ENCODE results near the gene PARD6G.

Gene PARD6G

DNA sequence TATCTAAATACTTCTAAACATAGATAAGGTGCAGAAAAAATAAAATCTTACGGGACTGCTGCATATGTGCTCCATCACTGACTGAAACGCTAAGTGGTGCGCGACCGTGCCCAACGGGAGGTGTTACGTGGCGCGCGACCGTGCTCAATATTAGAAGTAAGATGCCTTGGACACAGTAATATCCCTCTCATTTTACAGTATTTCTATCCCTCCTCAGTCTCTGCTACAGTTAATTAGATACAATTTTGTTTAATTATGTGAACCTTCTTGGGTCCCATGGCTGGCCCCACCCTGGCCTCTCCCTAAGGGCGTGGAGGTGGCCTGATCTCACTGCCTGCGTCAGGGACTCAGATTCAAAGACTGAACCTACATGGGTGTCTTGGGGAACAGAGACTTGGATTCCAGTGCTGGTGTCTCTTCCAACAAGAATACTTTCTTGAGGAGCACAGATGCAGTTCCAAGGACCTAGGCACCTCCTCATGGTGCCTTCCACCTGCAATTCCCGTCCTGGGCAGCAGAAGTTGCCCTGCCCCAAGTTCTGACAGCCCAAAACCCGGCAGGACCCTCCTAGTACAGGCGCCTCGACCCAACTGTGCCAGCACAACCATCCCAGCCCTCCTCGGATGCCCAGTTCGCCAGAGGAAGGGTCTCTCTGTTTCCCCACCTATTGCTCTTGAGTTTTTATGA, 59.2 kb downstream of the PARD6G start:
- no peak for DNase-seq

GRCh38 chr18:80185545-80185944, 61.8 kb downstream of the PARD6G start:
- no peak for DNase-seq

- DNase-seq = no peak
These were observed 63.0 kb downstream of the PARD6G start for GRCh38 chr18:80184243-80184772.

DNA sequence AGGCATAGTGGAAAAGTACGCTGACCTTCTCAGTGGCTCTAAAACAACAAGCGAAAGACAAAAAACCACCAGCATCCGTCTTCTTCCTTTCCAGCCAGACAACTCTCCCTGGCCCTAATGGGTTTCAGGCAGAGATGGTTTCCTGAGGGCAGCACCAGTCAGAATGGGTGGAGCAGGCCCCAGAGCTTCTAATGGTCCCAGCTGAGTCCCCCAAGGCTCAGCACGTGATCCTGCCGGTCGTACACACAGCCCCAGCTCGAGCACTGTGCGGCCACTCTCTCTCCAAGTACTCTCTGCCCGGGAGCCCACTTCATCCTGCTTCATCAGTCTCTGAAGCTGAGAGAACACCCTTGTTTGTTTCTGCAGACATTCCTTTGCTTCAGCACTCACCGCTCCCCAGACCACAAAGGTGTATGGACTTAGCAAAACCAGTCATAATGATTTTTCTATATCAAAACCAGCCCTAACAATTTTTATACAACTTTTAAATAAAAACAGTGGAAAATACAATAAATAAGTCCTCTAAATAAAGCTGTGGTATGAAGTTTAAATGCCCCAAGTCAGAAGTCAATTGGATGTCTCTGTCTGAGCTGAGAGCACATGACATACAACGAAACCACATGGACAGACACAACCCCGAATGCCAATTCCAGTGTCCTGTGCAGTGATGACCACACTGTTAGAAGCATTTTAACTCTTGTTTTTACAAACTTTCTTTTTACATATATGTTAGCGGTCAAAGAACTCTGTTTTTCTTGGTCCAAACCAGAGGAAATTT, 63.9 kb downstream of the PARD6G start:
- DNase-seq = no peak

DNA sequence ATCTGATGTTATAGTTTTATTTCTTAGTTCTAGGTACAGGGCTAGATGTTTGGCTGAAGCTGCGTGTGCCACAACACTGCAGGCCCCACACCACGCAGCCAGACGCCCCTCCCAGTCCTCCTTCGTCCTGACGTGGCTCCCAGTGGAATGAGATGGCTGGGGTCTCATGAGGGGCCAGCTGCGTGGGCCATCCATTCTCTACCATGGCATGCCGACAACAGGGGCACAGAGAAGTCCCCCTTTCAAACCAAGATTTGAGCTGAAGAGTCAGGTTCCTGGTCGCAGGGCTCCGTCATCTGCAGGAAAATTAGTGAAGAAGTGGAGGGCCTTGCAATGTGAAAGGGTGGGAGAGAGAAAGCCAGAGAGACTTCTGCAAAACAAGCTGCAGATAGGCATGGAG, 64.5 kb downstream of the PARD6G start:
- DNase-seq = no peak

- DNase-seq = no peak
These were observed 65.5 kb downstream of the PARD6G start for GRCh38 chr18:80181642-80182461.

DNA sequence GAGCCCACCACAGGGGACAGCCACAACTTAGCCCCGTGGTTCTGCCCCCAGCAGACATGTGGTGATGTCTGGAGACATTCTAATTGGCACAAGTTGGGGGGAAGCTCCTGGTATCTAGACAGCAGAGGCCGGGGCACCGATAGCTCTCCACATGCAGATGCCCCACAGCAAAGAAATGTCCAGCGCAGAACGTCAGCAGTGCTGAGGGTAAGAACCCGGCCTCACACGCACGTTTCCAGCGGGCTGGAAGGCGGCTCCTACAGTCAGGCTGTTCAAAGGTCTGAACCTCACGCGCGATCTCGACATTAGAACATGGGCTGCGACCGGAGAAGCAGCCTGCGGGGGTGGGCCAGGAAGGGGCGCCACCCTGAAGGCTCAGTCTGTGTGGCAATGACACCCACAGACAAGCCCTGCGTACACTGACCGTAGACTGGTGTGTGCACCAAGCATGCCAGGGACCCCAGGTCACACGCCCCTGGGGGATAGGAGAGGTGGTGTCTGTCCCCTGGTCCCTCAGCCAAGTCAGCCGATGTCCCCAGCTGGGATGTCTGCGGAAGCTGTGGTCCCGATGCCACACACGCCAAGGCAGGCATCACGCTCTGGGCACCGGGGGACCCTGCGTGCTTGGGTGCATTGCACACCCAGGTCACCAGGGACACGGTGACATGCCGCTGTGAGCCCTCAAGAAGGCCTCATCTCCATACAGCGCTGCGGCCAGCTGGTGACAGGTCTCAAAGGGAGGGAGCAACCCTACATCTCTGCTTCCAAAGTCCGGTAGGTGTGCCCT, 66.3 kb downstream of the PARD6G start:
- DNase-seq = no peak

DNA sequence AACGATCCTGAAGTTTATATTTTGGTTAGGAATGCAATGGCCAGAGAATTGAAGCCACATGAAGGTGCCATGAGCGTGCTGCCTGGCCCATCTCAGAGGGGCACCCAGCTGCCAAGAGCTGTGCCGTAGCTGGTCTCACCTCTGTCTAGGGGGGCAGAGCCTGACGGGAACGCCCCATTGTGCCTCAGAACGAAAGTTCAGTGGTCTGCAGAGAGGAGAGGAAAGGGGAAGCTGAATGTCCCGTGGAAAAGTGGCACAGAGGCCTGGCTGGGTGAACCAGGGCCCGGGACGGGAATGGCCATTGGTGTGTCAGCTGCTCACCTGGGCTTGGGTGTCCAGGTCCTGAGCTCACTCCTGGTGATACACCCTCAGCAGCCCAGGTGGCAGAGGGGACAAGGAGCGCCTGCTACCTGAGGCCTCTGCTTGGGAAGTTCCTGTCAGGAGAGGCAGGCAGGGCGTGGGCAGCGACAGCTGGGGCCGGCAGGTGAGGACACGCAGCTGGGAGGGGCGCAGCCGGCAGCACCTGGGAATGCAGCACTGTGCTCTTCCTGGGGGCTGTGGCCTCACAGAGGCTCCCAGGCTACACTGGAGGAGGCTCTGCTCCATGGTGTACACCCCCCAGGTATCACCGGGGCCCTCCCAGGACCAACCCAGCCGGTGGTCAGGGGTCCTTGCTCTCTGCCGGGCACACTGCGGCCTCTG, 67.3 kb downstream of the PARD6G start:
- DNase-seq = no peak

DNA sequence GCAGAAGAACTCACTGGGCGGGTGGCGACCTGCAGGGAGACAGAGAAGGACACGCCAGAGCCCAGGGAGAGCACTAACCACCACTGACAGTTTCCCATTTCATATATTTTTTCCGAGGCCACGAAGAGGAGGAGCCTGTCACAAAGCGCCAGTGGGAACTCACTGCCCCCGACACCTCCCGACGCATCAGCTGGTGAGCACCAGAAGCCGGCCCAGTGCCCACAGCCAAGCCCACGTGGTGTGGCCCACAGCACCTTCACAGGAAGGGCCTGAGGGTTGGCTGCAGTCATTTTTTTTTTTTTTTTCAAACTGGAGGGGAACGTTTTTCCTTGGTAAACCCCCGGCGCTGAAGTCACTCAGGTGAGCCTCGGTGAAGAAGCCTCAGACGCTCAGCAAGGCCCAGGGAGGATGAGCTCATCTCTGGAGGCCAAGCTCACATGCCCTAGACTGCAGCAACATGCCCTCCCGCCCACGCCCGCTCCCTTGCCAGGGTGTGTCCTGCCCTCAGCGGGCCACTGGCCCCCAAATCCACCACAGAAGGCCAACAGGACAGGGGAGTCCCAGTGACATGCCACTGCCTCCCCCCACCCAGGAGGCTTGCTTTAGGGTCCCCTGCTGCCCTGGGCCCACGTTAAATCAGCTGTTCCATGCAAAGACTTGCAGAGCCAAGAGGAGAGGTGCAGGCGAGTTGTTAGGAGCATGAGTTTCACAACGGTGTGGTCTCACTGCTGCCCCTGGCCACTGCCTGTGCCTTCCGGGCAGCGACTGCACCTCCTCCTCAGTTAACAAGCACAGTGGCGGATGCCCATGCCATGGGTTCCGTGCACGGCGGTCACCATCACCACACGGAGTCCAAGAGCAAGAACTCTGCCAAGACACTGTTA, 68.1 kb downstream of the PARD6G start:
- peak; percentile 31 for DNase-seq

DNA sequence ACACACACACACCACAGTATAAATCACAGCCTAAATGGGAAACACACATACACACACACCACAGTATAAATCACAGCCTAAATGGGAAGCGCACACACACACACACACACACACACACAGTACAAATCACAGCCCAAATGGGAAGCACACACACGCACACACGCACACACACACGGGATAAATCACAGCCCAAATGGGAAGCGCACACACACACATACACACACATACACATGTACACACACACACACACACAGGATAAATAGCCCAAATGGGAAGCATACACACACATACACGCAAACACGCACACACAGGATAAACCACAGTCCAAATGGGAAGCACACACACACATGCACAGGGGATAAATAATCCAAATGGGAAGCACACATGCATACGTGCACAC, 70.2 kb downstream of the PARD6G start:
- no peak for DNase-seq

- DNase-seq = peak; percentile 54
These were observed 70.8 kb downstream of the PARD6G start for GRCh38 chr18:80176334-80177073.

DNA sequence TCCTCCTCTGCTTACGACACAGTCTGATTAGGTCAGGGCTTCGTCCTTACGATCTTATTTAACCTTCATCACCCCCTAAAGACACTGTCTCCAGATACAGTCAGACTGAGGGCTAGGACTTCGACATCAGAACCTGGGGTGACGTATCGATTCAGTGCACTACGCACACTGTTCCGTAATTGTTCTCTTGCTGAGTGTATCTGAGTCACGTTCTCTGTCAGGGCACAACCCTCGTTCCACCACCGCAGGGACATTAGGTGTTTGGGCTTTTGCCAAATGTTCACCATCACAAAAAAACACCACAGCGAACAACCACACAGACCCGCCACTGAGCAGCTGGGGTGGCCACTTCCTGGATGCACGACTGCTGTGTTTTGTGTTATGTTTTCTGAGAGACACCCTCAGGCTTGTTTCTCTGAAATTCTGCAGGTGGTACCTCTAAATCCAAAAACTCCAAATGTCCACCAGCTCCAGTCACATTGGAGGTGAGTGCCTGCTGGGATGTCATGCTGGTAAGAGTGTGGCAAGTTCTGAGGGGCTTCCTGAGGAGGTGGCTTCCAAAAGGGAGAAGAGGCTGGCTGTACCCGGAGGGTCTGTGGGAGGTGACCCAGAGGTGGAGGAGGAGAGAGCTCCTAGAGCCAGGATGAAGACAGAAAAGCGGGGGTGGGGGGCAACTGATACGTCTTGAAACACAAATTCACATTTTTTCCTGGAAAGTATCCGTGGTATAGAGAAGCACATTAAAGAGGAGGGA, 71.7 kb downstream of the PARD6G start:
- no peak for DNase-seq

DNA sequence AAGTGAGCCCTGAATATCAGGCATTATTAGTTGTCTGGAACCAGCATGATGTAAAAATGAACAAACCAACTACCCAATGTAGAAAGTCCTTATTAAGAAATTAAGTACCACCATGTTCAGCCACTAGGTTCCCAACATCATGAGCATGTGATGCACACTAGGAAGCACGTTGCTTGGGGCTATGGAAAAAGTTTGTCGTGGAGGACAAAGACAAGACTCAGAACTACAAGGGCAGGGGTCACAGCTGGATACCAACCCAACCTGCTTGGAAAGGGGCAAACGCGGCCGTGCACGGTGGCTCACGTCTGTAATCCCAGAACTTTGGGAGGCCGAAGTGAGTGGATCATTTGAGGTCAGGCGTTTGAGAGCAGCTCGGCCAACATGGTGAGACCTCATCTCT, 74.3 kb downstream of the PARD6G start:
- DNase-seq = no peak

- no peak for DNase-seq
These were observed 75.3 kb downstream of the PARD6G start for GRCh38 chr18:80172056-80172455.

DNA sequence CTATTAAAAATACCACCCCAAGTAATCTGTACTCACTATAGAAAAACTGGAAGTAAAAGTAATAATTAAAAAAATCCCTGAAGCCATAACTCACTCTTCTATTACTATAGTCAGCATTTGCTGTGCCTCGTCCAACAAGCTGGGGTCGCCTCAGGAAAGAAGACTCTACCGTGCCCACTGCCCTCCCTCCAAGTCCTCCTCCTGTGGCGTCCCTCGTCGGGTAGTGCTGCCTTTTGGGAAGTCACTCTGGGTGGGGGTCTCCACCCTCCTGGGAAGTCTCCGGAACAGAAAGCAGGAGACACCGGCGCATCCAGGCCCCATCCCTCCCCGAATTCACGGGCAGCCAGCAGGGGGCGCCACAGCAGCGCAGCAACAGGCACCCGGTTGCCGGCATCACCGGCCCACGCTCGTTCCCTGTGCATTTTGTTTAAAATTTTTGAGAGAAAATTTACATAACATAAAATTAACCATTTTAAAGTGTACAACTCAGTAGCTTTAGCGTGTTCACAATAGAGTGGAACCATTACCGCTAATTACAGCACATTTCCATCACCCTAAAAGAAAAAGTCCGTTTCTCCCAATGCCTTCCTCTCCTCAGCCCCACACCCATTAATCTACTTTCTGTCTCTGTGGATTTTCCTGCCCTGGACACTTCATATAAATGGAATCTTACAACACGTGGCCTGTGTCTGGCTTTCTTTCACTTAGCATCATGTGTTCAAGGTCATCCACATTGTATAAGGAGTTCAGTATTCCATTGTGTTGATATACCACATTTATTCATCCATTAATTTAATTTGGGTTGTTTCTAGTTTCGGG, 76.1 kb downstream of the PARD6G start:
- DNase-seq = peak; percentile 64

- peak; percentile 22 for DNase-seq
These were observed 76.8 kb downstream of the PARD6G start for GRCh38 chr18:80170395-80171053.

GRCh38 chr18:80169607-80170006, 77.7 kb downstream of the PARD6G start:
- DNase-seq = no peak

- DNase-seq = no peak
These were observed 78.3 kb downstream of the PARD6G start for GRCh38 chr18:80168982-80169381.
